Upper lobe of left lung (tissue), 6 donors: ENCODE results near the gene ANKRD44. TPM values are rescaled to one million over a fixed set of nuclear protein-coding genes. Genes with fewer than 3 reads are reported as not detected.
A peak's percentile ranks its signal among the peaks of the same experiment; 100 is the strongest.

Experiments used
- ATAC-seq, 2 donors: fragments of 200-7000 bp; cut with Tn5 transposase; one replicate each; pipeline ENCODE4 v1.9.1; 2022; ENCODE audit warnings: mild to moderate bottlenecking in 2 of 2, moderate library complexity in 2 of 2; ENCODE audit not compliant: low FRiP score in 2 of 2
- DNase-seq, 2 donors: peaks; one replicate each; pipeline ENCODE4 v3.0.0-alpha.2; 2019 to 2020
- H3K27ac ChIP-seq, 4 donors: fragments of 200-600 bp; sonication (generic); one replicate each; pipeline ENCODE4 v1.5.1; 2016 to 2019
- H3K27me3 ChIP-seq, 4 donors: fragments of 200-600 bp; sonication (generic); one replicate each; pipeline ENCODE4 v1.5.1; 2017 to 2019
- H3K36me3 ChIP-seq, 4 donors: fragments of 200-600 bp; sonication (generic); one replicate each; pipeline ENCODE4 v1.5.1; 2016 to 2019
- H3K4me1 ChIP-seq, 4 donors: fragments of 200-600 bp; sonication (generic); one replicate each; pipeline ENCODE4 v1.5.1; 2018 to 2019
- H3K4me3 ChIP-seq, 4 donors: fragments of 200-600 bp; sonication (generic); one replicate each; pipeline ENCODE4 v1.5.1; 2017 to 2019; ENCODE audit warnings: mild to moderate bottlenecking in 2 of 4, moderate library complexity in 1 of 4
- H3K9me3 ChIP-seq, 4 donors: fragments of 200-600 bp; sonication (generic); one replicate each; pipeline ENCODE4 v1.5.1; 2018 to 2019
- EP300 ChIP-seq, 4 donors: sonication (generic); formaldehyde crosslinking; IDR thresholded peaks; one replicate each; pipeline ENCODE4 v1.5.1; 2017; ENCODE audit warnings: antibody characterized with exemption in 4 of 4, control low read depth in 2 of 4
- POLR2A ChIP-seq, 4 donors: fragments of 450-650 bp; IDR thresholded peaks; one replicate each; pipeline ENCODE4 v1.5.1; 2016 to 2017; ENCODE audit warnings: antibody characterized with exemption in 4 of 4, mild to moderate bottlenecking in 2 of 4
- POLR2AphosphoS5 ChIP-seq, 2 donors: sonication (generic); formaldehyde crosslinking; IDR thresholded peaks; one replicate each; pipeline ENCODE4 v1.5.1; 2017; ENCODE audit warnings: antibody characterized with exemption in 2 of 2
- WGBS, 2 donors: methylation state at CpG; one replicate each; pipeline ENCODE4 v1.1.5; 2017 to 2018; 5-methylcytosine and 5-hydroxymethylcytosine counted together
- total RNA-seq, 6 donors: library from RNA; depleted of rRNA in 4 of 6; stranded (reverse); fragments of >200 nt in 4 of 6; gene quantifications; one replicate each; pipeline versions ENCODE4 v1.1.0 to v1.2.1, GENCODE V29; 2016 to 2021
- TF ChIP-seq, protein P1 (sequence below), 6 experiments: fragments of 450-650 bp in 4 of 6; fragments of 200-600 bp in 2 of 6; sonication (generic) in 2 of 6; IDR thresholded peaks; one replicate each; pipeline ENCODE4 v1.5.1; 2016 to 2019; ENCODE audit warnings: antibody characterized with exemption in 6 of 6
- donor health status: DM: no; HTN: no; CAD: no; lungs with moderate emphysema.
- donor health status: DM: no; HTN: yes; CAD: no; lungs with severe emphysema.

The ANKRD44 gene
- total RNA-seq, 6 donors from 2014 or later = 41.0 to 91.1 (median 61.7) TPM

DNA sequence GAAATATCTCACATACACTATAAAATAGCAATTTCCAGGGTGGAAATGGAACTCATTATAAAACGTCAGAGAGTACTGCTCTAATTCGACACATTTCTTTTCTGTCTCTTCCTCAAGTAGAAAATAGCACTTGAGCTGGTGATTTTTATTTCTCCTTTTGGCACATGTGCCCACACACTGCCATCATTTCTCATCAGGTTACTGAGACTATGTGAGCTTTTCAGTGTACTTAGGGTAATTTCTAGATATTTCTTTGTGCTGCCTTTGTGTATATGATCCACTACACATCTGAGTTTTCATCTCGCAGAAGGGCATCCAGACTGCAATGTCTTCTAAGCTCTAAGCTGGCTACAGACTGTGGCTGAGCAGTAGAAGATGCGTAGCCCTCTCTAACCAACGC lies 321.9 kb downstream of the ANKRD44 start:
- ATAC-seq = no peak
- Histone ChIP-seq H3K27ac (peak overlapping the region in 2 of 4 donors; percentile 20 to 66), H3K9me3 (no peaks in the 10 kb centered on the region), H3K27me3 (no peaks in the 10 kb centered on the region), H3K4me3 (no peak overlapping the region), H3K36me3 (peaks cover 5 to 11% (median 7%) of the 10 kb centered on the region in 4 donors), H3K4me1 (peaks cover 0 to 13% (median 10%) of the 10 kb centered on the region in 4 donors)
- 72% methylated on average over 5 of the region's 5 CpGs for WGBS, 2 donors
- DNase-seq = no peak
- TF ChIP-seq EP300 (IDR thresholded peaks at IDR 0.05) (no peak), POLR2AphosphoS5 (IDR thresholded peaks at IDR 0.05) (no peak), POLR2A (IDR thresholded peaks at IDR 0.05) (no peak)
- TF ChIP-seq, protein P1, sequence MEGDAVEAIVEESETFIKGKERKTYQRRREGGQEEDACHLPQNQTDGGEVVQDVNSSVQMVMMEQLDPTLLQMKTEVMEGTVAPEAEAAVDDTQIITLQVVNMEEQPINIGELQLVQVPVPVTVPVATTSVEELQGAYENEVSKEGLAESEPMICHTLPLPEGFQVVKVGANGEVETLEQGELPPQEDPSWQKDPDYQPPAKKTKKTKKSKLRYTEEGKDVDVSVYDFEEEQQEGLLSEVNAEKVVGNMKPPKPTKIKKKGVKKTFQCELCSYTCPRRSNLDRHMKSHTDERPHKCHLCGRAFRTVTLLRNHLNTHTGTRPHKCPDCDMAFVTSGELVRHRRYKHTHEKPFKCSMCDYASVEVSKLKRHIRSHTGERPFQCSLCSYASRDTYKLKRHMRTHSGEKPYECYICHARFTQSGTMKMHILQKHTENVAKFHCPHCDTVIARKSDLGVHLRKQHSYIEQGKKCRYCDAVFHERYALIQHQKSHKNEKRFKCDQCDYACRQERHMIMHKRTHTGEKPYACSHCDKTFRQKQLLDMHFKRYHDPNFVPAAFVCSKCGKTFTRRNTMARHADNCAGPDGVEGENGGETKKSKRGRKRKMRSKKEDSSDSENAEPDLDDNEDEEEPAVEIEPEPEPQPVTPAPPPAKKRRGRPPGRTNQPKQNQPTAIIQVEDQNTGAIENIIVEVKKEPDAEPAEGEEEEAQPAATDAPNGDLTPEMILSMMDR (IDR thresholded peaks at IDR 0.05) = no peak

DNA sequence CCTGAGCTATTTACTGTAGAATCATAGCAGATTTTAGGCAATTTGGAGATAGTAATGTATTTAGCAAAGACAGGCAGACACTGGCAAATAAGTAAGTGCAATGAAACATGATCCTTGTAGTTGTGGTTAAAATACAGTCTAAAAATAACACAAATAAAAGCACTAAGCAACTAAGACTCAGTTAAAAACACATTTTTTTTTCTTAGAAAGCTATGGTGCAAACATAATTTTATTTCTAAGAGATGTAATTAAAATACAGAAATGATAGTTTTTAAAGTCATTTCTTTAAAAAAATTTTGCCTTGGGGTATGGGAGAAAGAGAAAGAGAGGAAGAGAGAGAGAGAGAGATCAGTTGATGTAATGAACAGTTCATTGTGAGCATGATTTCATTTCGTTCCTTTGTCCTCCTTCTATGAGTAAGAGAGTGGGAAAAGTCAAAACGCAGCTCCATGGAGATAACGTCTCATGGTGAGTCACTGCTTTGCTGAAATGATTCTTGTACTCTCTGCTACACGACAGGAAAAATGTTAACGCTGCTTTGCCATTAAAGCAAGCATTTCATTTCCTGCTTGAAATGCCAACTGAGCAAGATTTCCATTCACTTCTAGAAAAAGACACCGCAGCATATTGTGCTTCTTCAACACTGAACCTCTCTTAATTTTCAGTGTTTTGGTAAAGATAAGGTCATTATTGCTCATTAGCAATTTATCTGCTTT lies 322.8 kb downstream of the ANKRD44 start:
- H3K27ac ChIP-seq = peak overlapping the region; percentile 35 to 66 (median 41)
- DNase-seq (no peak), ATAC-seq (peak; percentile 55 to 96)
- TF ChIP-seq POLR2AphosphoS5 (IDR thresholded peaks at IDR 0.05) = peak in 1 of 2 donors; percentile 50
- TF ChIP-seq, protein P1 (IDR thresholded peaks at IDR 0.05) = no peak
- TF ChIP-seq POLR2A (IDR thresholded peaks at IDR 0.05) = no peak
- TF ChIP-seq EP300 (IDR thresholded peaks at IDR 0.05) = no peak
- H3K4me3 ChIP-seq = no peak overlapping the region
- H3K36me3 ChIP-seq = peaks cover 0 to 5% (median 4%) of the 10 kb centered on the region in 4 donors
- H3K9me3 ChIP-seq = no peaks in the 10 kb centered on the region
- H3K4me1 ChIP-seq = peaks cover 0 to 13% (median 10%) of the 10 kb centered on the region in 4 donors
- H3K27me3 ChIP-seq = no peaks in the 10 kb centered on the region
- WGBS, 2 donors = 10 to 16% methylated on average over 6 of the region's 6 CpGs

DNA sequence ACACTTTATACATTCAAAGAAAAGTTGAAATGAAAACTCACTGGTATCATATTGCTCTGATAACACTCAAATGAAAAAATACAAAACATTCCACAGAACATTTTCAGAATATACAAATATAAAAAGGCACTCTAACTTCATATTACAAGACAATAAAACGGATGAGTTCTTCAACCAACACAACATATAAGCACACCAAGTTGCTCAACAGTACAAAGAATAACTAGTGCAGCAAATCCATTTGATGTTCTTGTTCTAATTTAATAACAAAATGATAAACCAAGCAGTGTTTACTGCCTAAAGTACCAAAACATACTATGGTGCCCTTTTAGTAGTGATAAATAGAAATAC lies 323.3 kb downstream of the ANKRD44 start:
- no peak for DNase-seq
- Histone ChIP-seq H3K4me1 (peaks cover 0 to 13% (median 10%) of the 10 kb centered on the region in 4 donors), H3K9me3 (no peaks in the 10 kb centered on the region), H3K4me3 (no peak overlapping the region), H3K27me3 (no peaks in the 10 kb centered on the region), H3K36me3 (peaks cover 0 to 4% (median under 1%) of the 10 kb centered on the region in 4 donors), H3K27ac (peak overlapping the region in 2 of 4 donors; percentile 16 to 35)
- 66 to 69% methylated on average over 1 of the region's 1 CpG for WGBS, 2 donors
- TF ChIP-seq POLR2AphosphoS5 (IDR thresholded peaks at IDR 0.05) = no peak
- TF ChIP-seq POLR2A (IDR thresholded peaks at IDR 0.05) = no peak
- TF ChIP-seq, protein P1 (IDR thresholded peaks at IDR 0.05) = no peak
- TF ChIP-seq EP300 (IDR thresholded peaks at IDR 0.05) = no peak
- no peak for ATAC-seq

DNA sequence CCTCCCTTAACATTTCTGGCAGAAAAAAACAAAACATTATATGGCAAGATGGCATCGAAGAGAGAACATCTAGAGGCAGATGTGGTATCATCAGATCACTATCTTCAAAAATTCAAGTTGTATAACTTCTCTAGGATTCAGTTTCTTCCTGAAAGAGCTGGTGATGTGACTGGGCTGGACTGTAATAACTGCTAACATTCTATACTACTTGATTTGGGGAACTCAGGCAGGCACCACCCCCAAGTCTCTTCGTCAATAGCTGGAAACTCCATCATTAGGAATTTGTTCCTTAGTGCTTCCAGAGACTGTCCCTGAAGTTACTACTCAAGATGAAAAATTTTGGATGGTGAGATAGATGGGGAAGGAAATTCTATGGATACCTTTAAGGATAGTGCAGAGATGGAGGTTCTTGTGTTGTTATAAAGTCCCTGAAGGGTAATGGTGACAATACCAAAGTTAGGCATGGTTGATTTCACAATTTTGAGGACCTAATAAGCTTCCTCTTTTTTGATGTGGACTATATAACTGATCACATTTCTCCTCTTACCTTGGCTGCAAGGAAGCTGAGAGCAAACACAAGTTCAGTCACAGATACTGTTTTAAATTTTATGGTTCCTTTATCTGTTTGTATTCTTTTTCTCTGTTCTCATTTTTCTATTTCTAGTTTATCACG lies 324.9 kb downstream of the ANKRD44 start:
- DNase-seq = no peak
- no peaks in the 10 kb centered on the region for H3K9me3 ChIP-seq
- 82 to 92% methylated on average over 3 of the region's 3 CpGs for WGBS, 2 donors
- peak overlapping the region in 1 of 4 donors; percentile 14 for H3K27ac ChIP-seq
- no peaks in the 10 kb centered on the region for H3K27me3 ChIP-seq
- TF ChIP-seq, protein P1 (IDR thresholded peaks at IDR 0.05) = no peak
- no peak for TF ChIP-seq POLR2A (IDR thresholded peaks at IDR 0.05)
- TF ChIP-seq POLR2AphosphoS5 (IDR thresholded peaks at IDR 0.05) = no peak
- no peak for TF ChIP-seq EP300 (IDR thresholded peaks at IDR 0.05)
- peaks cover 0 to 13% (median 10%) of the 10 kb centered on the region in 4 donors for H3K4me1 ChIP-seq
- H3K4me3 ChIP-seq = no peak overlapping the region
- H3K36me3 ChIP-seq = no peaks in the 10 kb centered on the region
- no peak for ATAC-seq
